SK-N-SH (cell line): Measurements from ENCODE around the gene CASKIN1. TPM values are rescaled to one million over a fixed set of nuclear protein-coding genes. Genes with fewer than 3 reads are reported as not detected.

Source experiments
- CTCF ChIA-PET: fragments of 300-600, 350-600 bp; formaldehyde crosslinking; extraction: SDS; loops from one replicate; lab custom pipeline; 2021; lab: Yijun Ruan, JAX
- POLR2A ChIA-PET: fragments of 350-600 bp; sonication (Branson Sonifier 250); formaldehyde crosslinking; extraction: SDS; loops from one replicate; lab custom pipeline; 2020; ENCODE audit warnings: antibody characterized with exemption, inconsistent platforms; lab: Yijun Ruan, JAX
- DNase-seq: peaks from one replicate; pipeline ENCODE4 v3.0.0; 2012
- H2AFZ ChIP-seq: fragments of 200-600 bp; sonication (generic); 2 replicates; pipeline ENCODE4 v1.8.1; 2016; ENCODE audit warnings: antibody characterized with exemption, mild to moderate bottlenecking, low read depth
- H3F3A ChIP-seq: fragments of 200-600 bp; sonication (generic); replicated peaks from 2 replicates; pipeline ENCODE3; 2016; ENCODE audit warnings: antibody characterized with exemption, mild to moderate bottlenecking; ENCODE audit not compliant: insufficient read depth
- H3K27ac ChIP-seq, 2 experiments: fragments of 200-500 bp in 1 of 2; fragments of 200-600 bp in 1 of 2; sonication (Bioruptor generic) in 1 of 2; sonication (generic), shearing (Covaris generic) in 1 of 2; 2 replicates each; pipeline versions ENCODE4 v1.5.1 to v1.6.1; 2014 to 2016; ENCODE audit warnings: low read depth in 2 of 2, inconsistent platforms in 1 of 2, low read length in 1 of 2, mild to moderate bottlenecking in 1 of 2, mixed read lengths in 1 of 2
- H3K27me3 ChIP-seq: fragments of 200-600 bp; sonication (generic), shearing (Covaris generic); 2 replicates; pipeline ENCODE4 v1.6.1; 2016; ENCODE audit warnings: mixed run types; ENCODE audit not compliant: insufficient read depth
- H3K36me3 ChIP-seq, 2 experiments: fragments of 200-500 bp in 1 of 2; fragments of 200-600 bp in 1 of 2; sonication (Bioruptor generic) in 1 of 2; sonication (generic) in 1 of 2; replicated peaks in 1 of 2; 2 replicates each; pipeline versions ENCODE3 to v1.5.1; 2014 to 2016; ENCODE audit warnings: low read length in 1 of 2, mild to moderate bottlenecking in 1 of 2; ENCODE audit not compliant: insufficient read depth in 2 of 2, control insufficient read depth in 1 of 2
- H3K4me1 ChIP-seq, 2 experiments: fragments of 200-500 bp in 1 of 2; fragments of 200-600 bp in 1 of 2; sonication (Bioruptor generic) in 1 of 2; sonication (generic), shearing (Covaris generic) in 1 of 2; 2 replicates each; pipeline versions ENCODE4 v1.5.1 to v1.6.1; 2014 to 2016; ENCODE audit warnings: low read depth in 1 of 2, low read length in 1 of 2, mixed run types in 1 of 2; ENCODE audit not compliant: insufficient read depth in 2 of 2, control insufficient read depth in 1 of 2
- H3K4me2 ChIP-seq: fragments of 200-600 bp; sonication (generic), shearing (Covaris generic); 2 replicates; pipeline ENCODE4 v1.6.1; 2017; ENCODE audit warnings: mixed run types
- H3K4me3 ChIP-seq, 2 experiments: fragments of 200-500 bp in 1 of 2; fragments of 200-600 bp in 1 of 2; sonication (Bioruptor generic) in 1 of 2; sonication (generic), shearing (Covaris generic) in 1 of 2; 2 replicates each; pipeline versions ENCODE4 v1.5.1 to v1.8.1; 2014 to 2016; ENCODE audit warnings: low read depth in 2 of 2, inconsistent platforms in 1 of 2, low read length in 1 of 2, mild to moderate bottlenecking in 1 of 2, mixed read lengths in 1 of 2, moderate library complexity in 1 of 2
- H3K79me2 ChIP-seq: fragments of 200-600 bp; sonication (generic); 2 replicates; pipeline ENCODE4 v1.8.1; 2017; ENCODE audit warnings: mild to moderate bottlenecking; ENCODE audit not compliant: insufficient read depth
- H3K9ac ChIP-seq: fragments of 200-600 bp; sonication (generic); 2 replicates; pipeline ENCODE4 v1.6.1; 2017; ENCODE audit warnings: mixed run types
- H3K9me2 ChIP-seq: fragments of 200-600 bp; sonication (generic); 2 replicates; pipeline ENCODE4 v1.6.1; 2017; ENCODE audit warnings: mixed run types
- H3K9me3 ChIP-seq: fragments of 200-600 bp; sonication (generic); 2 replicates; pipeline ENCODE4 v1.6.1; 2017; ENCODE audit warnings: mixed run types, mild to moderate bottlenecking, moderate library complexity
- H4K20me1 ChIP-seq: fragments of 200-600 bp; sonication (generic); 2 replicates; pipeline ENCODE4 v1.6.1; 2017; ENCODE audit warnings: mild to moderate bottlenecking, mixed run types; ENCODE audit not compliant: insufficient read depth
- CHD2 ChIP-seq: fragments of 150-350 bp; IDR thresholded peaks from 2 replicates; pipeline ENCODE4 v1.6.1; 2018; ENCODE audit warnings: low read length; ENCODE audit not compliant: partially characterized antibody
- ELF1 ChIP-seq: IDR thresholded peaks from 2 replicates; pipeline ENCODE4 v1.4.0; 2012
- EP300 ChIP-seq, 2 experiments: IDR thresholded peaks; 2 replicates each; pipeline versions ENCODE4 v1.4.0 to v1.6.1; 2012; ENCODE audit warnings: borderline replicate concordance in 1 of 2, low read depth in 1 of 2, low read length in 1 of 2
- FOXM1 ChIP-seq: IDR thresholded peaks from 2 replicates; pipeline ENCODE4 v1.4.0; 2012; ENCODE audit warnings: low read depth, mild to moderate bottlenecking
- JUND ChIP-seq: IDR thresholded peaks from 2 replicates; pipeline ENCODE4 v1.4.0; 2012
- MXI1 ChIP-seq: IDR thresholded peaks from 2 replicates; pipeline ENCODE4 v1.6.1; 2012; ENCODE audit warnings: mild to moderate bottlenecking, low read depth, low read length, improper control_type of control experiment
- NFIC ChIP-seq: IDR thresholded peaks from 2 replicates; pipeline ENCODE4 v1.4.0; 2012; ENCODE audit warnings: borderline replicate concordance
- NRF1 ChIP-seq: IDR thresholded peaks from 2 replicates; pipeline ENCODE4 v1.6.1; 2012; ENCODE audit warnings: low read depth, mild to moderate bottlenecking, low read length
- POLR2AphosphoS5 ChIP-seq: IDR thresholded peaks from 2 replicates; pipeline ENCODE4 v1.6.1; 2012; ENCODE audit warnings: low read depth, low read length
- RAD21 ChIP-seq: IDR thresholded peaks from 2 replicates; pipeline ENCODE4 v1.6.1; 2012; ENCODE audit warnings: mild to moderate bottlenecking, low read length
- RCOR1 ChIP-seq: fragments of 150-350 bp; IDR thresholded peaks from 2 replicates; pipeline ENCODE4 v1.6.1; 2017; ENCODE audit warnings: antibody characterized with exemption, low read length
- RFX5 ChIP-seq: IDR thresholded peaks from 2 replicates; pipeline ENCODE4 v1.6.1; 2012; ENCODE audit warnings: mild to moderate bottlenecking, improper control_type of control experiment, low read length
- RXRA ChIP-seq: IDR thresholded peaks from 2 replicates; pipeline ENCODE4 v1.4.0; 2012; ENCODE audit warnings: low read depth, mild to moderate bottlenecking, borderline replicate concordance
- TCF12 ChIP-seq: IDR thresholded peaks from 2 replicates; pipeline ENCODE4 v1.4.0; 2012
- TEAD4 ChIP-seq: IDR thresholded peaks from 2 replicates; pipeline ENCODE4 v1.4.0; 2012; ENCODE audit warnings: mild to moderate bottlenecking, borderline replicate concordance; ENCODE audit not compliant: insufficient read depth
- USF2 ChIP-seq: fragments of 150-350 bp; IDR thresholded peaks from 2 replicates; pipeline ENCODE4 v1.6.1; 2017; ENCODE audit warnings: antibody characterized with exemption, low read length, low read depth, borderline replicate concordance
- YY1 ChIP-seq: IDR thresholded peaks from 2 replicates; pipeline ENCODE4 v1.4.0; 2012; ENCODE audit warnings: low read depth, mild to moderate bottlenecking
- WGBS: methylation state at CpG from one replicate; pipeline ENCODE4 v1.1.6; 2017; ENCODE audit warnings: low lambda C conversion rate; 5-methylcytosine and 5-hydroxymethylcytosine counted together
- polyA plus RNA-seq, 3 experiments: library from polyadenylated mRNA; depleted of rRNA; stranded (reverse); fragments of >200 nt; gene quantifications; 2 replicates each; pipeline ENCODE4 v1.2.3, GENCODE V29; 2012
- TF ChIP-seq, protein P1 (sequence below): IDR thresholded peaks from 2 replicates; pipeline ENCODE4 v1.6.1; 2012; ENCODE audit warnings: mild to moderate bottlenecking, low read depth, low read length, moderate library complexity
- TF ChIP-seq, protein P2 (sequence below): IDR thresholded peaks from 2 replicates; pipeline ENCODE4 v1.4.0; 2012; ENCODE audit warnings: low read depth

Gene CASKIN1
- polyA plus RNA-seq, 1 of the 3 experiments (the other 2 are of a cell fraction): 1.7 TPM

DNA sequence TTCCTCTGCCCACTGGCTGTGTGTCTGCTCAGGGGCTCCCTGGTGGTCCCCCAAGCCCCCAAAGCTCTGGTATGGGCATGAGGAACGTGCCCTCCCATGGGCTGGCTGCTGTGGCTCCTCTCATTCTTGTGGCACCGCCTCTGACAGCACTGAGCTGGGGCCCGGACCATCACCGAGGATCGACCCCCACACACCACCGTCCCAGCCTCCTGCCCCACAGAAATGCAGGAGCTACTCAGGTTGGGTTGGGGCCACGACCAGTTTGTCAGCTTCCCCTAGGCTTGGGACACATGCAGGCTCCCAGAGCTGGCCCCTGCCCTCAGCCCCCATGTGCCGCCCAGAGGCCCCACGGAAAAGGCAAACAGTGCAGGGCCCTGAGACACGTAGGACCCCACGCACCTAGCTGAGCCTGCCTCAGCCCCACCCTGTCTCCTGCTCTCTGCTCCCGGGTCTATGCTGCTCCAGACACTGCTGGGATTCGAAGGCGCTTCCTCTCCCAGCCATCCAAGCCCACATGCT lies 3.3 kb upstream of the CASKIN1 start:
- WGBS: 71% methylated on average over 5 of the region's 14 CpGs
- H4K20me1 ChIP-seq: no peaks in the 10 kb centered on the region
- CTCF ChIA-PET: no interaction called here
- TF ChIP-seq TEAD4 (no peak), RAD21 (no peak), FOXM1 (no peak), CHD2 (no peak), JUND (no peak), NFIC (no peak), RCOR1 (no peak), POLR2AphosphoS5 (no peak), EP300 (IDR thresholded peaks at IDR 0.05; ENCODE audit: borderline replicate concordance in 1 of 2, low read depth in 1 of 2, low read length in 1 of 2) (no peak), RXRA (no peak), TCF12 (no peak), USF2 (no peak), RFX5 (no peak), NRF1 (no peak), ELF1 (no peak), MXI1 (no peak), YY1 (no peak)
- TF ChIP-seq, protein P1, sequence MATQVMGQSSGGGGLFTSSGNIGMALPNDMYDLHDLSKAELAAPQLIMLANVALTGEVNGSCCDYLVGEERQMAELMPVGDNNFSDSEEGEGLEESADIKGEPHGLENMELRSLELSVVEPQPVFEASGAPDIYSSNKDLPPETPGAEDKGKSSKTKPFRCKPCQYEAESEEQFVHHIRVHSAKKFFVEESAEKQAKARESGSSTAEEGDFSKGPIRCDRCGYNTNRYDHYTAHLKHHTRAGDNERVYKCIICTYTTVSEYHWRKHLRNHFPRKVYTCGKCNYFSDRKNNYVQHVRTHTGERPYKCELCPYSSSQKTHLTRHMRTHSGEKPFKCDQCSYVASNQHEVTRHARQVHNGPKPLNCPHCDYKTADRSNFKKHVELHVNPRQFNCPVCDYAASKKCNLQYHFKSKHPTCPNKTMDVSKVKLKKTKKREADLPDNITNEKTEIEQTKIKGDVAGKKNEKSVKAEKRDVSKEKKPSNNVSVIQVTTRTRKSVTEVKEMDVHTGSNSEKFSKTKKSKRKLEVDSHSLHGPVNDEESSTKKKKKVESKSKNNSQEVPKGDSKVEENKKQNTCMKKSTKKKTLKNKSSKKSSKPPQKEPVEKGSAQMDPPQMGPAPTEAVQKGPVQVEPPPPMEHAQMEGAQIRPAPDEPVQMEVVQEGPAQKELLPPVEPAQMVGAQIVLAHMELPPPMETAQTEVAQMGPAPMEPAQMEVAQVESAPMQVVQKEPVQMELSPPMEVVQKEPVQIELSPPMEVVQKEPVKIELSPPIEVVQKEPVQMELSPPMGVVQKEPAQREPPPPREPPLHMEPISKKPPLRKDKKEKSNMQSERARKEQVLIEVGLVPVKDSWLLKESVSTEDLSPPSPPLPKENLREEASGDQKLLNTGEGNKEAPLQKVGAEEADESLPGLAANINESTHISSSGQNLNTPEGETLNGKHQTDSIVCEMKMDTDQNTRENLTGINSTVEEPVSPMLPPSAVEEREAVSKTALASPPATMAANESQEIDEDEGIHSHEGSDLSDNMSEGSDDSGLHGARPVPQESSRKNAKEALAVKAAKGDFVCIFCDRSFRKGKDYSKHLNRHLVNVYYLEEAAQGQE: no peak
- TF ChIP-seq, protein P2, sequence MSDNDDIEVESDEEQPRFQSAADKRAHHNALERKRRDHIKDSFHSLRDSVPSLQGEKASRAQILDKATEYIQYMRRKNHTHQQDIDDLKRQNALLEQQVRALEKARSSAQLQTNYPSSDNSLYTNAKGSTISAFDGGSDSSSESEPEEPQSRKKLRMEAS: no peak
- TF ChIP-seq, all 33 proteins: peak for 0
- Histone ChIP-seq H3K4me3 (no peak overlapping the region), H3K27me3 (no peaks in the 10 kb centered on the region), H2AFZ (no peak overlapping the region), H3K9me2 (no peaks in the 10 kb centered on the region), H3K9me3 (no peaks in the 10 kb centered on the region), H3K79me2 (no peaks in the 10 kb centered on the region), H3K9ac (no peak overlapping the region), H3K4me1 (peaks cover 0 to 17% of the 10 kb centered on the region in 2 experiments; a peak in 2 of 4 replicates), H3K36me3 (no peaks in the 10 kb centered on the region), H3F3A (peaks cover 4% of the 10 kb centered on the region), H3K27ac (no peak overlapping the region), H3K4me2 (no peak overlapping the region)
- POLR2A ChIA-PET: interaction anchor here (1.7 kb wide), 1 partner anchor 44 kb away, joined by 5 read pairs; the partner anchor contains the start of gene TRAF7
- DNase-seq: no peak
